HT1080 (cell line): Measurements from ENCODE around the gene CMBL. TPM values are rescaled to one million over a fixed set of nuclear protein-coding genes. Genes with fewer than 3 reads are reported as not detected.
"Not testable (repeated sequence)": the region's sequence is repeated elsewhere in the genome, so short reads cannot be mapped to it uniquely, and the experiment has no call there.

Source experiments
- DNase-seq: peaks from one replicate; pipeline ENCODE4 v3.0.0-alpha.2; 2015; ENCODE audit warnings: low read depth
- total RNA-seq: library from RNA; depleted of rRNA; stranded (reverse); fragments of >200 nt; shearing (Covaris generic); gene quantifications from 2 replicates; pipeline ENCODE4 v1.2.3, GENCODE V29; 2014

Gene CMBL
- total RNA-seq, 1 experiment from 2014 or later: 19.9 TPM

DNA sequence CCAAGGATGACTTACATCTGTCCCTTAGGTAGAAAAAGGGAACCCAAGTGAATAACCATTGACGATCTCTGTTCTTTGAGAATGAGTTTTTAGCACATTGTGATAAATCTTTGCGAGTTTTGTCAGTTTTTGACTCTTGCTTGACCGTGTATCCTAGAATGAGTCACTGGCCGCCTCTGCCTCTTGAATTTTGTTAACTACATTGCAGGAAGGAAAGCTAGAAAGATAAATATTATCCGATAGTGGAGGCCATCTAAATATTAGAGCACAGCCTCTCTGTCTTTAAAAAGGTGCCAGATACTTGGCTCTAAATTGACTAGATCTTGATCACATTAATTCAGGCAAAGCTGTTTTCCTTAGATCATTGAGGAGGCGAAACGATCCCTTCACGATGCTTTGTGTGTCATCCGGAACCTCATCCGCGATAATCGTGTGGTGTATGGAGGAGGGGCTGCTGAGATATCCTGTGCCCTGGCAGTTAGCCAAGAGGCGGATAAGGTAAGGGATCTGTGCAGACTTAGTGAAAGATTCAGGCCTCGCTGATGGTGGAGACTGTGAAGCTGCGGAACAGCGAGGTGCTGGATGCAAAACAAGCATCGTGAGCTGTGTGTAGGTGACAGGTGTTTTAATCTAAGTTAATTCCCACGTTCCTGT, 45.5 kb downstream of the CMBL start:
- no peak for DNase-seq

DNA sequence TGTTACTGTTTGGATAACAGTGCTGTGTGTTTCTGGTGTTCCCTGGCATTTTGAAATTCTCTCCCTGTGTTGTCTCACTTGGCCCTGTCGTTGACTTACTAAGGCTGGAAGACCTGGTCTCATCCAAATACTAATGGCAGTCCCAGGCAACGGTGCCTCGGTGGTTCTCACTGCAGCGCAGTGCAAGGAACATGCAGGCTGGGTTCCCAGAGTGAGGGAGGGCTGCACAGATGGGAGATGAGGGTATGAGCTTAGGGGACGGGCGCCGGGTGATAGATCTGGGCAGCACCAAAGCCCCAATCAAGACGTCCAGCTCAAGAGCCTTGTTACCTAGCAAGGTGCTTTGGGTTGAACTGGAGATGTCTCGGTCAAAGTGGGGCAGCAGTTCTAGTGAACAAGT, 46.6 kb downstream of the CMBL start:
- DNase-seq: no peak

DNA sequence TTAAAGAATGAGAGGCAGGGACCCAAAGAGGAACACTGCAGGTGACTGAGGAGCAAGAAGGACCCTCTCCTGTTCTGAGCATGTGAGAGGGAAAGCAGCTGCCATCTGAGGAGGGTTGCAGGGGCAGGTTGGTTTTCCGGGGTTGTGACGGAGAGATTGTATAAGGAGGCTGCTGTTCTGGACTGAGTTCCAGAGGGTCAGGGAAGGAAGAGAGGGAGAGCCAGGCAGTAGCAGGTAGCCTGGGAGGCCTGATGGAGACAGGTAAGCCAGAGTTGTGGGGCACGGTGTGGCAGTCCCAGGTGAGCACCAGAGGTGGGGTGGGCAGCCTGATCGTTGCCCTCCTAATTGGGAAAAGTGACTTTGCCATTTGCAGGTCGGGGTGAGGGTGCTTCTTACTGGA, 47.8 kb downstream of the CMBL start:
- DNase-seq: no peak

DNA sequence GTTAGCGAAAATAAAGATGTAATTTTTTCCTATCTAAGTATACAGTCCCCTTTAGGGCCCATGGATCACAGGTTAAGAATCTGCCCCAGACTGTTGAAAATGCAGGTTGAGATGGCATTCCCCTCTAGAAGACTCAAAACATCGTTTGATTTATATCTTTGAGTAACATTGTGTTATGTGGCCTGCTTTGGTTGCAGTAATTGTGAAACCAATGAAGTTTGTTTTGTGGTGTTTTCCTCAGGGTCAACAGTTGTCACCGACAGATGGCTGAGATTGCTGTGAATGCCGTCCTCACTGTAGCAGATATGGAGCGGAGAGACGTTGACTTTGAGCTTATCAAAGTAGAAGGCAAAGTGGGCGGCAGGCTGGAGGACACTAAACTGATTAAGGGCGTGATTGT, 49.8 kb downstream of the CMBL start:
- no peak for DNase-seq

DNA sequence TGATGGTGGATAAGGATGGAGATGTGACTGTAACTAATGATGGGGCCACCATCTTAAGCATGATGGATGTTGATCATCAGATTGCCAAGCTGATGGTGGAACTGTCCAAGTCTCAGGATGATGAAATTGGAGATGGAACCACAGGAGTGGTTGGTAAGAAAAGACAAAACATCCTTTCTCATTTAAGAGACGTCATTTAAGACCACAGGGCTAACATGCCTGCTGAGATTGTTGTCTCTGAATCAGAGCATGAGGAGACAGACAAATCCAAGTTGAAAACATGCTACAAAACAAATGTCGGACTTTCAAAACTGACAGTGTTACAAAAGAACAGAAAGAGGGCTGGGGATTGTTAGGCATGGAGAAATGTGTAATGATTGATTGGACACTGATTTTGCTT, 53.0 kb downstream of the CMBL start:
- no peak for DNase-seq

DNA sequence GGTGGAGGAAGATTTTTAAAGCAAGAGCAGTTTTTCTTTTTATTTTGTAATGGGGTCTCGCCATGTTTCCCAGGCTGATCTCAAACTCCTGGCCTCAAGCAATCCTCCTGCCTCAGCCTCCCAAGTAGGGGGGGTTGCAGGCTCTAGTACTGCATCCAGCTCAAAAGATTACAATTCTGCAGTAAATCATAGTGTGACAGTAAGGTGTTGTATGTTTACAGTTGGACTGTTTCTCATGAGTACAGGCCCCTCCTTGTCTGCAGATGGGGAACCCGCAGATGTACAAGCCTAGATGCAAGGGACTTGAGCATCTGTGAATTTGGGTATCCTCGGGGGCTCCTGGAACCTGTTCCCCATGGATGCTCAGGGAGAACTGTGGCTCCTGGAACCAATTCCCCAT, 54.3 kb downstream of the CMBL start:
- DNase-seq: no peak

DNA sequence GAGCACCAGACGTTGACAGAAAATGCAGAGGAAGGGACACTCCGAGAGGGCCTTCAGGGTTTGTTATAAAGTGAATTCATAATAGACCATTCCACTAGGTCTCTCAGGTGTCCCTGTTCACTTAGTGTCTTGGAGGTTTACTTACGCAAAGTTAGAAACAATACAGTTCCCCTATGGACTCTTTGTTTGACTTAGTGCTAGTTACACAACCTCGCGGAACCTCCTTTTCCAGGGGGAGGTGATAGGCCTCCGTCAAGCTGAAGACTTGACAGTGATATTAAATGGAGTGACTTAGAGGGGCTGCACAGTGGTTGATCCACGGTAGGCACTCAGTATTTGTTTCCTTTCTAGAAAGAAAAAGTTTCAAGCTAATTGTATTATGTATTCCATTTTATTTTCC, 56.3 kb downstream of the CMBL start:
- no peak for DNase-seq

DNA sequence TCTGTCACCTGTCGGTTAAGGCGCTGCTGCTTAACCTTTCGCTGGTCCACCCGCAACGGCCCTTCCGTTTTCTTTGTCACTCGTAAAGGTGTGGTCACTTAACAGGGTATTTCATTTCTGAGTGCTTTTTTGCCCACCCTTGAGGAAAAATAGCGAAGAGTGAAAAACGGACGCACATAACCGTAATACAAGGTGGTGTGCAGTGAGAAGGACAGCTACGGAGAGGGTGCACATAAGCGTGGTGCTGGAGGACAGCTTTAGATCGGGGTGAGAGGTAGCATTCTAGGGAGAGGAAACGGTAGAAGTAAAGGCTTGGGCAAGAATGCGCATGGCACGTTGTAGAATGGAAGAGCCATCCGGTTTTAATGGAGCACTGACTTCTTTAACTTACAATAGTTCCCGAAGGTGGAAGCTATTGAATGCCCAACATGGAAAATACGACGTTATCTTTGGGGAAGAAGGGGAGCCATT, 56.9 kb downstream of the CMBL start:
- no peak for DNase-seq

DNA sequence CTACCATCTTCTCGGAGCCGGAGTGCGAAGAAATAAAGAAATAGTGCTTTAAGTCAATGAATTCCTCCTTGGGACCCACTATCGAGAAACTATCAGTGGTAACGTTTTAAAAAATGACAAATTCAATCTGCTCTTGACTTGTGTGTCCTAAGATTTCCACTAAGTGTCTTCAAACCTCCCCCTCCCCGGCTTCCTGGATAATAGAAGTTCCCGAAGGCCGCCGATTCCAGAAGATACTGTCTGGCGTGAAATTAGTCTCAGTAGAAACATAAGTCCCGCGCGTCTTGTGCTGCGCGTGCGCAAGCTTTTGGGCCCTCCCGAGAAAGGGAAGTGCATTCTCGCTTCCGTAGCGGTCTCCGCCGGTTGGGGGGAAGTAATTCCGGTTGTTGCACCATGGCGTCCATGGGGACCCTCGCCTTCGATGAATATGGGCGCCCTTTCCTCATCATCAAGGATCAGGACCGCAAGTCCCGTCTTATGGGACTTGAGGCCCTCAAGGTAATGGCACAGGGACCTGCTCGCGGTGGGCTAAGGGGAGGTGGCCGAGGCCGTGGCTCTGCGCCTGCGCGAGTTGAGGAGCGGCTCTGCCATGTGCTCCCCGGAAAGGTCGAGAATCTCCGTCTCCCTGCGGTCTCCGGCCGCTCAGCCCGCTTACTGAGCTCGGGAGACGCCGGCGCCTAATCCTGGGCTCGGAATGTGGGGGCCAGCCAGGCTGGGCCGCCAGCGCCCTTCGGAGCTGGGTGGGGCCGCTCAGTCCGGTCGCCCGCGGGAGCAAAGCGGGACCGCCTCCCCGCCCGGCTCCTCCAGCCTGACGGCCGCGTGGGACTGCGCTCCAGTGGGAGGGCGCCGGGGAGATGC, 57.5 kb downstream of the CMBL start, which contains the start of gene CCT5:
CCT5 (plus strand) TSS at position 333 of the 858 bp plus-strand sequence; CDS start at position 394, 61 bp downstream.
- DNase-seq: peak; percentile 94

DNA sequence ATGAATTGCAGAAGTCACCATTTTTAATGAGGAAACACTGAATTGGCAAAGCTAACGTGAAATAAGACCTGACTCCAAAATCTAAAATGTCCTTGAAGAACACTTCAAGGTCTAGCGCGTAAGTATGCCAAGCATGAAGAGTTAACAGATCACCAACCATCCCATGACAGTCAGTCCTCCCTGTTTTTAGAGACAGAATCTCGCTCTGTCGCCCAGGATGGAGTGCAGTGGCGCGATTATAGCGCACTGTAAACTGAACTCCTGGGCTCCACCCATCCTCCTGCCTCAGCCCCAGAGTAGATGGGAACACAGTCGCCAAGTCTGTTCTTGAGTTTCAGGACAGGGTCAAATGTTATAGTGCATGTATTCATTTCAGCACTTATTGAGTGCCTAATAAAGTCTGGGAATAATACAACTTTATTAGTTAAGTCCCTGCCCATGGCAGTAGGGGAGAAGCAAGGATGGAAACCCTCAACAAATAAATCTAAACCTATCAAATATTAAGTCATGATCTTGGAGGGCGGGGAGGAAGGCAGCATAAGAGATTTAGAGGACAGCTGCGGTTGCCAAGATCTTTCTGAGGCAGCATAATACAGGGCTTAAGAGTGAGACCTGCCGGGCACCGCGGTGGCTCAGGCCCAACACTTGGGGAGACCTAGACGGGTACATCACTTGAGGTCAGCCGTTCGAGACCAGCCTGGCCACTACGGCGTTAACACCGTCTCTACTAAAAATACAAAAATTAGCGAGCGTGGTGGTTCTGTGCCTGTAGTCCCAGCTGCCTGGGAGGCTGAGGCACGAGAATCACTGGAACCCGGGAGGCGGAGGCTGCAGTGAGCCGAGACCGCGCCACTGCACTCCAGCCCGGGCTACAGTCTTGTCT, 59.1 kb downstream of the CMBL start:
- no peak for DNase-seq

DNA sequence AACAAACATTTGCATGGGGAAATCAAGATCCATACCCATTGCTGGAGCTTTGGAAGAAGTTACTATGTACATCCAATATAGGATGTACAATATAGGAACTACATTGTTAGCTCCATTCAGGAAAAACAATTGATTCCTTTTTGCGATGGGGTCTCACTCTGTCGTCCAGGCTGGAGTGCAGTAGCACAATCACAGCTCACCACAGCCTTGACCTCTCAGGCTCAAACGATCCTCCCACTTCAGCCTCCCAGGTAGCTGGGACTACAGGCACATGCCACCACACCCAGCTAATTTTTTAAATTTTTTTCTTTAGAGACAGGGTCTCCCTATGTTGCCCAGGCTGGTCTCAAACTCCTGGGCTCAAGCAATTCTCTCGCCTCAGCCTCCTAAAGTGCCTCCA, 60.5 kb downstream of the CMBL start:
- not testable (repeated sequence) for DNase-seq

DNA sequence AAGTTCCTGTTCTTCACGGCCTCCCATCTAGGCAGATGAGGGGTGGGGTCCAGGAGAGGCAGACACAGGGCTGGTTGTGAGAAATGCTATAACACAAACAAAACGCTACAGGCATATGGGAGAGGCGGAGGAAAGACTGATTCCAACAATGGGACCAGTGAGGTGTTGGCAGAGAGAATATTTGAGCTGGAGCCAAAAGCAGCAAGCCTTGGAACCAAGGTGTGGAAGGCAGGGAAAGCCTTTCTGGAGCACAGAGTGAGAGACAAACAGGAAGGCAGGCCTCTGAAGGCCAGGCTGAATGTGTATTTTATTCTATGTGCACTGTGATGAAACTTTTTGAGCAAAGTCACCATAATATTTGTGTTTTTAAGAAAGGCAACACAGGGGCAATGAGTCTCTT, 60.9 kb downstream of the CMBL start:
- no peak for DNase-seq

DNA sequence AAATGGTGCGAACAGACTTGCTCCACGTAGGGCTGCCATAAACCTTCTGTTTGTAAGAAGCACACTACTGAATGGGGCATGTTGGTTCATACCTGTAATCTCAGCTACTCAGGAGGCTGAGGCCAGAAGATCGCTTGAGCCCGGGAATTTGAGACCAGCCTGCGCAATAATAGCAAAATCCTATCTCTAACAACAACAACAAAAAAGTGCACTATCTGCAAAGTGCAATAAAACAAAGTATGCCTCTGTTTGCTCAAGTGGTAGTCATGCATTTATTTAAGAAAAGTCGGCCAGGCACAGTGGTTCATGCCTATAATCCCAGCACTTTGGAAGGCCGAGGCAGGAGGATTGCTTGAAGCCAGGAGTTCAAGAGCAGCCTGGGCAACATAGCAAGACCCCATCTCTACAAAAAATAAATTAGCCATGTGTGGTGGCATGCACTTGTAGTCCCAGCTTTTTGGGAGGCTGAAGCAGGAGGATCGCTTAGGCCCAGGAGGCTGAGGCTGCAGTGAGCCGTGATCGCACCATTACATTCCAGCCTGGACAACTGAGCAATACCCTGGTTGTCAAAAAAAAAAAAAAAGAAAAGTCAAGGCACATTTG, 63.3 kb downstream of the CMBL start:
- no peak for DNase-seq

DNA sequence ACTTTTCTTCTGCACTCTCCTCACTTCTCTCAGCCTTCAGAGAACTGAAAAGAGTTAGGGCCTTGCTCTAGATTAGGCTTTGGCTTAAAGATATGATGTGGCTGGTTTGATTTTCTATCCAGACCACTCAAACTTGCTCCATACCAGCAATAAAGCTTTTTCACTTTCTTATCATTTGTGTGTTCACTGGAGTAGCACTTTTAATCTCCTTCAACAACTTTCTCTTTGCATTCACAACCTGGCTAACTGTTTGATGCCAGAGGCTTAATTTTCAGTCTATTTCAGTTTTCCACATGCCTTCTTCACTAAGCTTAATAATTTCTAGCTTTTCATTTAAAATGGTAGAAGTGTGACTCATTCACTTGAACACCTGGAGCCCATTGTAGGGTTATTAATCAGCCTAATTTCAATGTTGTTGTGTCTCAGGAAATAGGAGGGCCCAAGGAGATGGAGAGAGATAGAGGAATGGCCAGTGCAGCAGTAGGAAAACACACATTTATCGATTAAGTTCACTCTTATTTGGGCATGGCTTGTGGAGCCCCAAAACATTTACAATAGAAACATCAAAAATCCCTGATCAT, 64.0 kb downstream of the CMBL start:
- DNase-seq: no peak

DNA sequence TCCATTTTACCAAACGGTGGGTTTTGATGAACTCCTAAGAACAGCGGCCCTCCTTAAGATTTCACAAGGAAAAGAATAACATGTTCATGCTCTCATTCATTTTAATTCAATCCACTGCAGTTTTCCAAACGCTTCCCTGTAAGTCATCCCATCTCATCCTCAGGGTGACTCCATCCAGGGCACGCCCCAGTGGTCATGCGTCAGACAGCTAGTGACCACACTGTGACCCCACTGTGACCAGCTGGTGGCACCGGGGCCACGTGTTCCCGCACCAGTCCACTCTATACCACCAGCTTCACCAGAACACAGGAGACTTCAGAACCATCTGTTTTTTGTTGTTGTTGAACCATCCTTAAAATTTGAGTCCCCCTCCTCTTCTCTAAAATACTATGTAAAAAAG, 72.4 kb downstream of the CMBL start:
- DNase-seq: peak; percentile 69

DNA sequence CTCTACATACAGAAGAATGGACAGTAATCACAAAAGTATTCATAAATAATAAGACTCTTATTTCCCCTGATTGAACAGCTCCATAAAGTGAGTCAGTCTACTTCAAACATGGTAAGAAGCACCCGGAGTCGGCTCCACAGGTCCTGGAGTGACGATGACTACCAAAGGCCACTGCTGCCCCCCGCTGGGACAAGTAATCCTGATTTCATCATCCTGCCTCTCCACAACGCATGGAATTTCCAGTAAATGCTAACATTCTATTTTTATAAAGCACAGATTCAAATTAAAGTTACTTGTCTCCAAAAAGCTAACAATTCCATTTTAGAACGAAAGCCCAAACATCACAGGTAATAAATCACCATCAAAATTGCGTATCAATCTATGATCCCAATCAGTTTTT, 74.2 kb downstream of the CMBL start:
- peak; percentile 91 for DNase-seq

DNA sequence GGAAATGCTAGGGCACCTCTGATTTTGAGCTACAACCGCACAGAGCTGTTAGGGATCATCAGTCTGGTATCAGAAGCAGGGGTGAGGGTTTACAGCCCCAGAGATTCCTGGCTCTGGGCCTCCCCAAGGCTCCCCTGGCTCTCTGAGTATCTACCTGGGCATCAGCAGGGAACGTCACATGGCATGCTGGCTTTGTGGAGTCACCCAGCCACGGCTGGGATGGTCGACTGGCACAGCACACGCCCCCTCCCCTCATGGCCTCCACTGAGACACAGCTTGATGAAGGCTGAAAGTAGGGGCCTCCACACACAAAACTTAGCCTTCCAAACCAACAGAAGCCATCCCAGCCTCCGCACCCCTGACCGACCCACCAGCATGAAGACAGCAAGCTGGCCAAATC, 74.7 kb downstream of the CMBL start:
- DNase-seq: no peak

DNA sequence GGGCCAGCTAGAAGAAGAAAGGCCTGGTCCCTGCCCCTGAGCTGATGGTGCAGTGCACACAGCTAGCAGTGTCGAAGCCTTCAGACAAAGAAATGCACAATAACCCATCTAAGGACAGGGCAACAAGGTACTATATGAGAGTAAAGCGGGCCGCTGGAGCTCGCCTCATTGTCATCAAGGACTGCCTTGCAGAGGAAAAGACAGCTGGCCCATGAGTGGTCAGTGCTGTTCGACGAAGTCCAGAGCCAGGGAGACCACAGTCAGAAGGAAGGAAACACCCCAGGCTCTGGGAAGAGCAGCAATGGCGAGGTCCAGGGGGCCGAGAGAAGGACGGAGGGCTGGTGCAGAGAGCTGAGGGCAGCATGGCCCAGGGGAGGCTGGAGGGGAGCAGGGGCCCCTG, 75.3 kb downstream of the CMBL start:
- DNase-seq: no peak

DNA sequence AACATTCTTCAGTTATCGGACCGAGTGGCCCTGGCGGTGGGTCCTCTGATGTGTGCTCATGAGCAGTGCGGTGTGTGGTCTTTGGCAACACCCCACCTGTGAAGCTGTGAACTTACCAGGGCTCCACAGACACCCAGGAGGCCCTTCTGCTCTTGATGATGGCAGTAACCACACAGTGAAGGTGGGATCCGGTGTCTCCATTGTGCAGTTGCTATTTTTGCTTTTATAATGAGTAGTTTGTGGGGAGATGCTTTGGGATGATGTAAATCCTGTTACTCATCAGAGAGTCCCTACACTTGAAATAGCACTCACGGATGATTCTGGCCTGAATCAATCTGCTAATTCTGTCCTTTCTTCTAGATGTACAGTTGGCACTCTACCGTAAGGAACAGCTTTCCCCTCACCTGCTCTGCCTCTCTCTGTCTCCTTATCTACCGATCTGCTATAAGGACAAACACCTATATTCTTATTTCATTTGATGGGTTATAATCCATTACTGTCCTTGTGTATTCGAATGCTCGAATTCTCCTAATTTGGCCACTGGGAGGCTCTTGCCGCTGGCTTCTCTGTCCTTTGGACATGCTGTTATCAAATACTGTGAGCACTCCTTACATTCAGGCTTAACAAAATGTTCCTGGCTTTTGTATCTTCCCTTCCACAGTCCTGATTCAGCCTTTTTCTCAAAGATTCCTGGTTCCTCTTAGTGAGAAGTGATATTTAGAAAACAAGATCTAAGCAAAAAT, 78.2 kb downstream of the CMBL start:
- peak; percentile 98 for DNase-seq

DNA sequence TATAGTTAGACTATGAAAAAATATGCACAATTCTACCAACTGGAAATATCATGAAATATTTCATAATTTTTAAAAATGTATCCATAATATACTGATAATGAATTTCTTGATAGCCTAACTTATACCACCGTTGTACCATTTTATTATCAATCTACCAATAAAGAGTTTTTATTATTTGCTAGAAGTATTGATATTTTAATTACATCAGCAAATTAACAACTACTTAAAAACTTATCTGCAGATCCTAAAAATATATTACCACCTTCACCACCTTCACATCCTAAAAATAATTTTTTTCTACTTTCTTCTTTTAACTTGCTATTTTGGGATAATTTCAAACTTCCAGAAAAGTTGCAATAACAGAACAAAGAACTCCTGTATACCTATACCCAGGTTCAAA, 79.4 kb downstream of the CMBL start:
- no peak for DNase-seq
